ENCODE data around the gene ZFYVE9. TPM values are rescaled to one million over a fixed set of nuclear protein-coding genes. Genes with fewer than 3 reads are reported as not detected.

Gene ZFYVE9
- total and polyA plus RNA-seq, 9 of the 15 experiments (the other 6 are each of a cell fraction or from before 2014, with no cell fraction given): 0.52 to 14.4 (median 8.9) TPM

DNA sequence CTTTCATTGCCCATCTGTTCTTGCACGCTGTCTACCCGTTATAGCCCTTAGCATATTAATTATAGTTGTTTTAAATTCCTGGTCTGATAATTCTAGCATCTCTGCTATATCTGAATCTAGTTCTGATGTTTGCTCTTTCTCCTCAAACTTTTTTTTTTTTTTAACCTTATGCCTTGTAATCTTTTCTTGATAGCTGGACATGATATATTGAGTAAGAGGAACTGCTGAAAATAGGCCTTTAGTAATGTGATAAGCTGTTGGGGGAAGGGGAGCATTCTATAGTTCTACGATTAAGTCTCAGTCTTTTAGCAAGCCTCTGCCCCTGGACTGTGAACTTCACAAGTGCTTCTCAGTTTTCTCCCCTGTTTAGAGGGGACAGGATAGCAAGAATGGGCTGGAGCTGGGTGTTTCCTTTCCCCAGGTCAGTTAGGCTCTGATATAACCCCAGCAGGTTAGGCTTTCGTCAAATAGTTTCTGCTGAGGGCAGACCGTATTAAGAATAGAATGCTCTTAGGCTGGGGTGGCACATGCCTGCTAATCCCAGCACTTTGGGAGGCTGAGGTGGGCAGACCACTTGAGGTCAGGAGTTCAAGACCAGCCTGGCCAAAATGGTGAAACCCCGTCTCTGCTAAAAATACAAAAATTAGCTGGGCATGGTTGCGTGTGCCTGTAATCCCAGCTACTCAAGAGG lies 62.2 kb downstream of the ZFYVE9 start (continued):
- TF ChIP-seq, protein P1, sequence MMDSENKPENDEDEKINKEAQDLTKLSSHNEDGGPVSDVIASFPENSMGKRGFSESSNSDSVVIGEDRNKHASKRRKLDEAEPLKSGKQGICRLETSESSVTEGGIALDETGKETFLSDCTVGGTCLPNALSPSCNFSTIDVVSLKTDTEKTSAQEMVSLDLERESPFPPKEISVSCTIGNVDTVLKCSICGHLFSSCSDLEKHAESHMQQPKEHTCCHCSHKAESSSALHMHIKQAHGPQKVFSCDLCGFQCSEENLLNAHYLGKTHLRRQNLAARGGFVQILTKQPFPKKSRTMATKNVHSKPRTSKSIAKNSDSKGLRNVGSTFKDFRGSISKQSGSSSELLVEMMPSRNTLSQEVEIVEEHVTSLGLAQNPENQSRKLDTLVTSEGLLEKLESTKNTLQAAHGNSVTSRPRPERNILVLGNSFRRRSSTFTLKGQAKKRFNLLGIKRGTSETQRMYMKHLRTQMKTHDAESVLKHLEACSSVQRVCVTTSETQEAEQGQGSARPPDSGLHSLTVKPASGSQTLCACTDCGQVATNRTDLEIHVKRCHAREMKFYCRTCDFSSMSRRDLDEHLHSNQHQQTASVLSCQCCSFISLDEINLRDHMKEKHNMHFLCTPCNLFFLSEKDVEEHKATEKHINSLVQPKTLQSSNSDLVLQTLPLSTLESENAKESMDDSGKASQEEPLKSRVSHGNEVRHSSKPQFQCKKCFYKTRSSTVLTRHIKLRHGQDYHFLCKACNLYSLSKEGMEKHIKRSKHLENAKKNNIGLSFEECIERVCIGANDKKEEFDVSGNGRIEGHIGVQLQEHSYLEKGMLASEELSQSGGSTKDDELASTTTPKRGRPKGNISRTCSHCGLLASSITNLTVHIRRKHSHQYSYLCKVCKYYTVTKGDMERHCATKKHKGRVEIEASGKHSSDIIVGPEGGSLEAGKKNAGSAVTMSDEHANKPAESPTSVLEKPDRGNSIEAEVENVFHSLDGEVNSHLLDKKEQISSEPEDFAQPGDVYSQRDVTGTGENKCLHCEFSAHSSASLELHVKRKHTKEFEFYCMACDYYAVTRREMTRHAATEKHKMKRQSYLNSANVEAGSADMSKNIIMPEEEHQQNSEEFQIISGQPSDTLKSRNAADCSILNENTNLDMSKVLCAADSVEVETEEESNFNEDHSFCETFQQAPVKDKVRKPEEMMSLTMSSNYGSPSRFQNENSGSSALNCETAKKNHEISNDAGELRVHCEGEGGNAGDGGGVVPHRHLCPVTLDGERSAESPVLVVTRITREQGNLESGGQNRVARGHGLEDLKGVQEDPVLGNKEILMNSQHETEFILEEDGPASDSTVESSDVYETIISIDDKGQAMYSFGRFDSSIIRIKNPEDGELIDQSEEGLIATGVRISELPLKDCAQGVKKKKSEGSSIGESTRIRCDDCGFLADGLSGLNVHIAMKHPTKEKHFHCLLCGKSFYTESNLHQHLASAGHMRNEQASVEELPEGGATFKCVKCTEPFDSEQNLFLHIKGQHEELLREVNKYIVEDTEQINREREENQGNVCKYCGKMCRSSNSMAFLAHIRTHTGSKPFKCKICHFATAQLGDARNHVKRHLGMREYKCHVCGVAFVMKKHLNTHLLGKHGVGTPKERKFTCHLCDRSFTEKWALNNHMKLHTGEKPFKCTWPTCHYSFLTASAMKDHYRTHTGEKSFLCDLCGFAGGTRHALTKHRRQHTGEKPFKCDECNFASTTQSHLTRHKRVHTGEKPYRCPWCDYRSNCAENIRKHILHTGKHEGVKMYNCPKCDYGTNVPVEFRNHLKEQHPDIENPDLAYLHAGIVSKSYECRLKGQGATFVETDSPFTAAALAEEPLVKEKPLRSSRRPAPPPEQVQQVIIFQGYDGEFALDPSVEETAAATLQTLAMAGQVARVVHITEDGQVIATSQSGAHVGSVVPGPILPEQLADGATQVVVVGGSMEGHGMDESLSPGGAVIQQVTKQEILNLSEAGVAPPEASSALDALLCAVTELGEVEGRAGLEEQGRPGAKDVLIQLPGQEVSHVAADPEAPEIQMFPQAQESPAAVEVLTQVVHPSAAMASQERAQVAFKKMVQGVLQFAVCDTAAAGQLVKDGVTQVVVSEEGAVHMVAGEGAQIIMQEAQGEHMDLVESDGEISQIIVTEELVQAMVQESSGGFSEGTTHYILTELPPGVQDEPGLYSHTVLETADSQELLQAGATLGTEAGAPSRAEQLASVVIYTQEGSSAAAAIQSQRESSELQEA (IDR thresholded peaks at IDR 0.05; ENCODE audit: low read depth): no peak
- TF ChIP-seq PURB (CRISPR knock-in tag; IDR thresholded peaks at IDR 0.05; ENCODE audit: low read depth): no peak
- TF ChIP-seq NRF1 (conservative IDR thresholded peaks at IDR 0.05 in 1 of 2, IDR thresholded peaks at IDR 0.05 in 1 of 2): no peak
- no peak for TF ChIP-seq MXI1 (IDR thresholded peaks at IDR 0.05; ENCODE audit: low read depth, low read length)
- TF ChIP-seq, protein P2, sequence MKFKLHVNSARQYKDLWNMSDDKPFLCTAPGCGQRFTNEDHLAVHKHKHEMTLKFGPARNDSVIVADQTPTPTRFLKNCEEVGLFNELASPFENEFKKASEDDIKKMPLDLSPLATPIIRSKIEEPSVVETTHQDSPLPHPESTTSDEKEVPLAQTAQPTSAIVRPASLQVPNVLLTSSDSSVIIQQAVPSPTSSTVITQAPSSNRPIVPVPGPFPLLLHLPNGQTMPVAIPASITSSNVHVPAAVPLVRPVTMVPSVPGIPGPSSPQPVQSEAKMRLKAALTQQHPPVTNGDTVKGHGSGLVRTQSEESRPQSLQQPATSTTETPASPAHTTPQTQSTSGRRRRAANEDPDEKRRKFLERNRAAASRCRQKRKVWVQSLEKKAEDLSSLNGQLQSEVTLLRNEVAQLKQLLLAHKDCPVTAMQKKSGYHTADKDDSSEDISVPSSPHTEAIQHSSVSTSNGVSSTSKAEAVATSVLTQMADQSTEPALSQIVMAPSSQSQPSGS (CRISPR knock-in tag; IDR thresholded peaks at IDR 0.05): no peak
- TF ChIP-seq OTX1 (CRISPR knock-in tag; IDR thresholded peaks at IDR 0.05): no peak
- TF ChIP-seq NR2C2 (CRISPR knock-in tag; IDR thresholded peaks at IDR 0.05): no peak
- TF ChIP-seq NR2C2 (tag; IDR thresholded peaks at IDR 0.05): 0 out of 2 replicates have a peak, but pooled peaks have one; percentile 19
- TF ChIP-seq, protein P3, sequence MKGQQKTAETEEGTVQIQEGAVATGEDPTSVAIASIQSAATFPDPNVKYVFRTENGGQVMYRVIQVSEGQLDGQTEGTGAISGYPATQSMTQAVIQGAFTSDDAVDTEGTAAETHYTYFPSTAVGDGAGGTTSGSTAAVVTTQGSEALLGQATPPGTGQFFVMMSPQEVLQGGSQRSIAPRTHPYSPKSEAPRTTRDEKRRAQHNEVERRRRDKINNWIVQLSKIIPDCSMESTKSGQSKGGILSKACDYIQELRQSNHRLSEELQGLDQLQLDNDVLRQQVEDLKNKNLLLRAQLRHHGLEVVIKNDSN (CRISPR knock-in tag; IDR thresholded peaks at IDR 0.05): no peak
- TF ChIP-seq ZNF507 (tag; conservative IDR thresholded peaks at IDR 0.05): no peak
- no peak for TF ChIP-seq ZZZ3 (IDR thresholded peaks at IDR 0.05)
- TF ChIP-seq MBD2 (IDR thresholded peaks at IDR 0.05; ENCODE audit: borderline replicate concordance, low read depth): no peak
- TF ChIP-seq HNRNPLL (IDR thresholded peaks at IDR 0.05; ENCODE audit: low read depth, low read length, poor library complexity, severe bottlenecking): no peak
- TF ChIP-seq ZNF232 (CRISPR knock-in tag; IDR thresholded peaks at IDR 0.05): no peak
- TF ChIP-seq, protein P4, sequence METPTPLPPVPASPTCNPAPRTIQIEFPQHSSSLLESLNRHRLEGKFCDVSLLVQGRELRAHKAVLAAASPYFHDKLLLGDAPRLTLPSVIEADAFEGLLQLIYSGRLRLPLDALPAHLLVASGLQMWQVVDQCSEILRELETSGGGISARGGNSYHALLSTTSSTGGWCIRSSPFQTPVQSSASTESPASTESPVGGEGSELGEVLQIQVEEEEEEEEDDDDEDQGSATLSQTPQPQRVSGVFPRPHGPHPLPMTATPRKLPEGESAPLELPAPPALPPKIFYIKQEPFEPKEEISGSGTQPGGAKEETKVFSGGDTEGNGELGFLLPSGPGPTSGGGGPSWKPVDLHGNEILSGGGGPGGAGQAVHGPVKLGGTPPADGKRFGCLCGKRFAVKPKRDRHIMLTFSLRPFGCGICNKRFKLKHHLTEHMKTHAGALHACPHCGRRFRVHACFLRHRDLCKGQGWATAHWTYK (CRISPR knock-in tag; IDR thresholded peaks at IDR 0.05): no peak
- TF ChIP-seq ZNF23 (CRISPR knock-in tag; IDR thresholded peaks at IDR 0.05): no peak
- TF ChIP-seq TAF7 (tag; IDR thresholded peaks at IDR 0.05): peak; percentile 21; the same call in 1 of the 2 replicates

Measured in K562 (cell line).